OCI-LY1 (cell line): ENCODE data around the gene CEP164.

Experiments
- EZH2 ChIP-seq: fragments of 200-600 bp; sonication (generic), shearing (Covaris generic); IDR thresholded peaks from 2 replicates; pipeline ENCODE4 v1.8.0; 2017; ENCODE audit warnings: borderline replicate concordance, mixed run types, mild to moderate bottlenecking, antibody characterized with exemption, low read length, moderate library complexity, mixed read lengths
- TF ChIP-seq, protein P1 (sequence below): fragments of 200-600 bp; sonication (generic), shearing (Covaris generic); IDR thresholded peaks from 2 replicates; pipeline ENCODE4 v1.5.1; 2017; ENCODE audit warnings: mild to moderate bottlenecking, antibody characterized with exemption, low read length, moderate library complexity, mixed read lengths

DNA sequence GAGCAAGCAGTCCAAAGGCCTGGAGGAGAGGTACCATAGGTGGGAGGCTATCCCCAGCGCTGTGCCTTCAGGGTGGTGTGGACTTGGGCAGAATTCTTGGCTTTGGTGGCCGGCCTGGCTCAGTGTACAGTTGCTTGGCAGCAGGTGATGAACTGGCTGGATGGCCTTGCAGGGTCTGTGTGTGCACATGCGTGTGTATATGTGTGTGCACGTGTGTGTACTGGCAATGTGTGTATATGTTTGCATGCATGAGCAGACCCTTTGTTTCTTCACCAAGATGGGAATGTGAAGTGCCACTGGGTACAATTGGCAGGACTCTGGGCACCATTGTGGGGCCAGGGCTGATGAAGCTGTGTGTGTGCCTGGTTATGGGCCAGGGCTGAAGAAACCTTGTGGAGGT is 53.0 kb downstream of the CEP164 start:
- TF ChIP-seq, protein P1, sequence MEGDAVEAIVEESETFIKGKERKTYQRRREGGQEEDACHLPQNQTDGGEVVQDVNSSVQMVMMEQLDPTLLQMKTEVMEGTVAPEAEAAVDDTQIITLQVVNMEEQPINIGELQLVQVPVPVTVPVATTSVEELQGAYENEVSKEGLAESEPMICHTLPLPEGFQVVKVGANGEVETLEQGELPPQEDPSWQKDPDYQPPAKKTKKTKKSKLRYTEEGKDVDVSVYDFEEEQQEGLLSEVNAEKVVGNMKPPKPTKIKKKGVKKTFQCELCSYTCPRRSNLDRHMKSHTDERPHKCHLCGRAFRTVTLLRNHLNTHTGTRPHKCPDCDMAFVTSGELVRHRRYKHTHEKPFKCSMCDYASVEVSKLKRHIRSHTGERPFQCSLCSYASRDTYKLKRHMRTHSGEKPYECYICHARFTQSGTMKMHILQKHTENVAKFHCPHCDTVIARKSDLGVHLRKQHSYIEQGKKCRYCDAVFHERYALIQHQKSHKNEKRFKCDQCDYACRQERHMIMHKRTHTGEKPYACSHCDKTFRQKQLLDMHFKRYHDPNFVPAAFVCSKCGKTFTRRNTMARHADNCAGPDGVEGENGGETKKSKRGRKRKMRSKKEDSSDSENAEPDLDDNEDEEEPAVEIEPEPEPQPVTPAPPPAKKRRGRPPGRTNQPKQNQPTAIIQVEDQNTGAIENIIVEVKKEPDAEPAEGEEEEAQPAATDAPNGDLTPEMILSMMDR = no peak
- no peak for TF ChIP-seq EZH2
